Ramos (cell line): Measurements from ENCODE around the gene STAP1.
"Not testable (repeated sequence)": the region's sequence is repeated elsewhere in the genome, so short reads cannot be mapped to it uniquely, and the experiment has no call there.

Experiments used
- in situ Hi-C: fragments of 300-500 bp; cut with MboI; formaldehyde crosslinking; loops from one replicate; pipeline ENCODE4 v1.14.3; 2022; ENCODE audit warnings: low sequenced_read_pairs; ENCODE audit not compliant: unreplicated experiment

STAP1 gene, protein sequence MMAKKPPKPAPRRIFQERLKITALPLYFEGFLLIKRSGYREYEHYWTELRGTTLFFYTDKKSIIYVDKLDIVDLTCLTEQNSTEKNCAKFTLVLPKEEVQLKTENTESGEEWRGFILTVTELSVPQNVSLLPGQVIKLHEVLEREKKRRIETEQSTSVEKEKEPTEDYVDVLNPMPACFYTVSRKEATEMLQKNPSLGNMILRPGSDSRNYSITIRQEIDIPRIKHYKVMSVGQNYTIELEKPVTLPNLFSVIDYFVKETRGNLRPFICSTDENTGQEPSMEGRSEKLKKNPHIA

DNA sequence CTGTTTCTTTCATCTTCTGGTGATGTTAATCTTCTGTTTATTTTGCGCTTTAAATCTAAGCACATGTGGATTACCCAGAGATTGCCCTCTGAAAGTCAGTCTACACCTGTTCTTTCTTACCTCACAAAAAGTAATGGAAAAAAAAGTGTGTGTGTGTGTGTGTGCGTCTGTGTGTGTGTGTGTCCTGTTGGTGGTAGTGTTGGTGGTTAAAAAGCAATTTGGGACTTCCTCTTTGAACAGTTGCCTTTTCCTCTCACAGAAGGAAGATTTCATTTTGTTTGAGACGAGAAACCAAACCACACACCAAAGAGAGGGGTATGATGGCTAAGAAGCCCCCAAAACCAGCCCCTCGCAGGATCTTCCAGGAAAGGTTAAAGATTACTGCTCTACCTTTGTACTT, at the start of gene STAP1:
Gene STAP1, plus strand, starts transcription at position 235 of the 400 bp plus-strand sequence. Its CDS starts 83 bp downstream, at position 318.
- in situ Hi-C loops = loop anchor here (10.0 kb wide), 1 partner anchor 346 kb away; no protein-coding TSS in a partner anchor

- in situ Hi-C loops = no loop called here
Measured at GRCh38 chr4:67512501-67512900, 46.0 kb upstream of the STAP1 start.

DNA sequence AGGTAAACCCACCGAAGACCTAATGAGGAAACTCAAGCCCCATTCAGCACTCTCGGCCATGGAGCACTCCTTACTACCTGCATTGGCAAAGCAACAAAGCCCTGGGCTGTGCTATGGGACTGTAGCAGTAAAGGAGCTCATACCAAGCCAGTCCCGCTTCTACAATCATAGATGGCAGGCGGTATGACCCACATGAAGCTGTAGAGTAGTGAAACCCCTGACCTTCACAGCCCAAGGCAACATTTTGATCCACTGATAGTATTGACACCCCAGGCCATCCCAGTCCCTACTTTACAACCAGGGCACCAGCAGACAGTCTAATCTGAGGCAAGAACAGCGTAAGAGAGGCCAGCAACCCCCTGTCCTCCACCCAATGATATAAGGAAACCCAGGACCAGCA, 38.4 kb upstream of the STAP1 start:
- in situ Hi-C loops = no loop called here

DNA sequence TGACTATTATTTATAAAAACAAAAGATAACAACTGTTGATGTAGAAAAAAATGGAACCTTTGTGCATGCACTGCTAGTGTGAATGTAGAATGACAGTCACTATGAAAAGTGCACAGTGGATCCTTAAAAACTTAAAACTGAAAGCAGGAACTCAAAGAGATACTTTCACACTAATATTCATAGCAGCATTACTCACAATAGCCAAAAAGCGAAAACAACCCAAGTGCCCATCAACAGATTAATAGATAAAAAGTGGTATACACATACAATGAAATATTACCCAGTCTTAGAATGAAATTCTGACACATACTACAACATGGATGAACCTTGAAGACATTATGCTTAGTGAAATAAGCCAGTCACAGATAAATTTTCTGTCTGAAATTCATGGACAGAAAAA, 37.0 kb upstream of the STAP1 start:
- in situ Hi-C loops = no loop called here

DNA sequence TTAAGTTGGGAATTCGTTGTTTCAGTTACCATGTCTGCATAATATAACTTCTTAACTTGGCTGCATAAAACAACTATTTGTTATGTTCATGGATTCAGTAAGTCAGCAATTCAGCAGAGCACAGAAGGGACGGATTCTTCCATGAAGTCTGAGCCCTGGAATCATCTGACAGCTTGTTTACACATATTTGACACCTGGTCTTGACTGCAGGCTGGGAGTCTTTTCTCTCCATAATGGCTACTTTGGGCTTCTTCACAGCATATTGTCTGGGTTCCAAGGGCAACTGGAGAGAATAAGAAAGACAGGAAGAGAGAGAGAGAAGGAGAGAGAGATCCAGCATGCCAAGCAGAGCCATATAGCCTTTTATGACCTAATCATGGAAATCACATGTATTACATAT, 36.3 kb upstream of the STAP1 start:
- in situ Hi-C loops = no loop called here

DNA sequence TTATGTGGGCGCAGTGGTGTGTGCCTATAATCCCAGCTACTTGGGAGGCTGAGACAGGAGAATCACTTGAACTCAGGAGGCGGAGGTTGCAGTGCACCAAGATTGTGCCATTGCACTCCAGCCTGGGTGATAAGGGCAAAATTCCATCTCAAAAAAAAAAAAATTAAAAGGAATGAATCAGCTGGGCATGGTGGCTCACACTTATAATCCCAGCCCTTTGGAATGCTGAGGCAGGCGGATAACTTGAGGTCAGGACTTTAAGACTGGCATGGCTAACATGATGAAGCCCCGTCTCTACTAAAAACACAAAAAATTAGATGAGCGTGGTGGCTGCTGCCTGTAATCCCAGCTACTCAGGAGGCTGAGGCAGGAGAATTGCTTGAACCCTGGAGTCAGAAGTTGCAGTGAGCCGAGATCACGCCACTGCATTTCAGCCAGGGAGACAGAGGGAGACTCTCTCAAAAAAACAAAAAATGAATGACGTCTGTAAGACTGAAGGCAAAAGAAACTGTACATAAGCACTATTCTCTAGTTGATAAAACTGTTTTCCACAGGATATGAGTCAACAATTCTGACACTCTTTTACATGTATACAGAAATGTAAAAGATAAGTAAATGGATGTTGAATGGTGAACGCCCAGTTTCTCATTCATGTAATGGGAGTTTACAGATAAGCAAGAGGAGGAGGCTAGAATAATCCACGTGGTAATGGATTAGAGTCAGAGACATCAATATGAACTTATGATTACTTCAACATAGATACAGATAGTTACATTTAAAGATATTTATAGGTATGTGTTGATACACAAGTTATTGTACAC, 35.5 kb upstream of the STAP1 start:
- in situ Hi-C loops = no loop called here

DNA sequence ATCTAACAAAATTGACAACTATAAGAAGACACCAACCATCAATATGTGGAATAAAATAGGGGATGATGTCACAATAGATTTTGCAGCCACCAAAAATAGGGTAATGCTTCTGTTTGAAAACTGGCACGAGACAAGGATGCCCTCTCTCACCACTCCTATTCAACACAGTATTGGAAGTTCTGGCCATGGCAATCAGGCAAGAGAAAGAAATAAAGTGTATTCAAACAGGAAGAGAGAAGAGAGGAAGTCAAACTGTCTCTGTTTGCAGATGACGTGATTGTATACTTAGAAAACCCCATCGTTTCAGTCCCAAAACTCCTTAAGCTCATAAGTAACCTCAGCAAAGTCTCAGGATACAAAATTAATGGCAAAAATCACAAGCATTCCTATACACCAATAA, 34.4 kb upstream of the STAP1 start:
- in situ Hi-C loops = not testable (repeated sequence)

- in situ Hi-C loops = loop anchor here (25.0 kb wide), 1 partner anchor 631 kb away; no protein-coding TSS in a partner anchor
Measured at GRCh38 chr4:67531379-67531962, 27.1 kb upstream of the STAP1 start.

GRCh38 chr4:67532397-67532796, 26.1 kb upstream of the STAP1 start:
- in situ Hi-C loops = loop anchor here (25.0 kb wide), 1 partner anchor 630 kb away; no protein-coding TSS in a partner anchor

DNA sequence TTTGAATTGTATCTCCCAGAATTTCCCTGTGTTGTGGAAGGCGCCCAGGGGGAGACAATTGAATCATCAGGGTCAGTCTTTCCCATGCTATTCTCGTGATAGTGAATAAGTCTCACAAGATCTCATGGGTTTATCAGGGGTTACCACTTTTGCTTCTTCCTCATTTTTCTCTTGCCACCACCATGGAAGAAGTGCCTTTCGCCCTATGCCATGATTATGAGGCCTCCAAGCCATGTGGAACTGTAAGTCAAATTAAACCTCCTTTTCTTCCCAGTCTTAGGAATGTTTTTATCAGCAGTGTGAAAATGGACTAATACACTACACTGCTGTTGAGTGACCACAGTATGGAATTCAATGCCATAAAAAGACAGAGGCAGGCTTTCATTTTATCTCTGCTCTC, 25.4 kb upstream of the STAP1 start:
- in situ Hi-C loops = loop anchor here (25.0 kb wide), 1 partner anchor 629 kb away; no protein-coding TSS in a partner anchor

GRCh38 chr4:67535280-67535840, 23.2 kb upstream of the STAP1 start:
- in situ Hi-C loops = loop anchor here (25.0 kb wide), 1 partner anchor 627 kb away; no protein-coding TSS in a partner anchor

DNA sequence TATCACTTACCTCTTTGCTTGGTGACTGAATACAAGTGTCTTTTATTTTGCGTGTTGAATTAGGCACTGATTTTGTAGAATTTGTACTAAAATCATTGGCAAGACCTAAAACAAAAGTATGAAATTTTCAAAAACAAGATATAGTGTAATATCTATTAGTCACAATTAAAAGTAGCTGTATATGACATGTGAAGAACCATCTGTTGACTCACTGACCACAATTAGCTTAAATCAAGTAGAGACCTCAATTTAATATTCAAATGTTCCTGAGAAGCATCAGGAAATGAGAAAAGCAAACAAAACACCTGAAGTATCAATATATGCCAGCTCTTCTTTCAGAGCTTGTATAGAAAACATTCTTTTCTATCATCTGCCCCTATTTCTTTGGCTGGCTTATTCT, 18.7 kb upstream of the STAP1 start:
- in situ Hi-C loops = loop anchor here (25.0 kb wide), 1 partner anchor 622 kb away; no protein-coding TSS in a partner anchor

DNA sequence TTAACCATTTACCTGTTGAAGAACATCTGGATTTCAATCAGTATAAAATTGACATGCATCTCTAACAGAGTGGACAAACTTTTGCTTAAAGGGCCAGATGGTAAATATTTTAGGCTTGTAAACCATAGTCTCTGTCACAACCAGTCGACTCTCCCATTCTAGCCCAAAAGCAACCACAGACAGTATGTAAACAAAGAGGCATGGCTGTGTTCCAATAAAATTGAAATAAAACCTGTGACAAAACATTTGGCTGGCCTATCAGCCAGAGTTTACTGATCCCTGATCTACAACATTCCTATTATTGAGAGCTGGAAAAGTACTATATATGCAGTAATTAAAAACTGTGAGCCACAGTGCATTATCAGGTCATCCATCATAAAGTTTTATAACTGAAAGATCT, 16.5 kb upstream of the STAP1 start:
- in situ Hi-C loops = loop anchor here (25.0 kb wide), 1 partner anchor 620 kb away; no protein-coding TSS in a partner anchor

DNA sequence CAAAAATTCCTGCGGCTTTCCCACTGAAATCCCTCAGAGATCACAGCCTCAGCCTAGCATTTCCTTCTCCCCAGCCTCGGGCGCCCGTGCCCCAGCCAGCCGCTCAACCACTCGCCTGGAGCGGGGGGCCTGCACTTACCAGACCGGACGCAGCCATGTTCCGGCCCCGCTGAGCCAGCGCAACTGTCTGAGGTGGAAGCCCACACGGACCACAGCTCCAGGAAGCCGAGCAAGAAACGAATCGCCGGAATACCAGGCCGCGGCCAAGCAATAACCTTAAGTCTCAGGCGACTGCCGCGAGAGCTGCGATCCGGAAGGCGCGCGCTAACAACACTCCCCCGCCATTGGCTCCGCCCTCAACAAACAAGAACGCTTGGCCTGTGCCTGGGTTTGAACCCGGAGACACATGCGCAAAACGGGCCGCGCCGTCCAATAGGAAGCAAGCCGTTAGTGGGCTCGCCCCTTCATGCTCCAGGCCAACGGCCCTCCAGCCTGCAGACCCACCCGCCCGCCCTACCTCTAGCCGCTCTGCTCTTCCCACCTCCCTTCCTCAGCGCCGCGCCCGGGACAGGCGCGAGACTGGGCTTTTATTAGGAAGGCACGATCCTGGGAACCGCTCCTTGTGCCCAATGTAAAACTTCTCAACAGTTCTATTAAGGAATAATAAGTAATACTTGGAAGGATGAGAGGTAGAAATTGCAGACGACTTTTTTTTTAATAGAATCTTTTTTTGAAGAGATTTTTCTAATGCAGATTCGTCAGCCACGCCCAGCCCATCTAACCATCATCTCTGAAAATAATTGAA, 13.1 kb upstream of the STAP1 start, which contains the start of gene CENPC:
Gene CENPC, minus strand, starts transcription at position 305 of the 805 bp plus-strand sequence. Its CDS starts 148 bp downstream, at position 157.
- in situ Hi-C loops = loop anchor here (25.0 kb wide), 1 partner anchor 617 kb away; no protein-coding TSS in a partner anchor

DNA sequence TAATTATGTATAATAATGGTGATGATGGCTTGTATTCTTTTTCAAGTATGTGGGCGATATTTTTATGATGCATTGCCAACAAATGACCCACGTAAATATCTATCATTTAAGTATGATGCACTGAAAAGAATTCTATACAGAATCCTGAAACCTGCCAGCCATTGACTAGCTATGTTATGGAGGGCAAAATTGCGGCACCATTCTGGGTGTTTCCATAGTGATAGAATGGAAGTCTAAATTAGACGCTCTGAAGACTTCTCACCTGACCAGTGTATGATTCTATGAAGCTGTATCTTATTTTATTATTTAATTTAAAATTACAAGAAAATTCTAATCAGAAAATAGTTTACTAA, 12.5 kb upstream of the STAP1 start:
- in situ Hi-C loops = loop anchor here (25.0 kb wide), 1 partner anchor 616 kb away; no protein-coding TSS in a partner anchor

GRCh38 chr4:67546971-67547370, 11.6 kb upstream of the STAP1 start:
- in situ Hi-C loops = loop anchor here (25.0 kb wide), 1 partner anchor 615 kb away; no protein-coding TSS in a partner anchor

GRCh38 chr4:67549123-67549522, 9.4 kb upstream of the STAP1 start:
- in situ Hi-C loops = loop anchor here (25.0 kb wide), 1 partner anchor 613 kb away; no protein-coding TSS in a partner anchor

DNA sequence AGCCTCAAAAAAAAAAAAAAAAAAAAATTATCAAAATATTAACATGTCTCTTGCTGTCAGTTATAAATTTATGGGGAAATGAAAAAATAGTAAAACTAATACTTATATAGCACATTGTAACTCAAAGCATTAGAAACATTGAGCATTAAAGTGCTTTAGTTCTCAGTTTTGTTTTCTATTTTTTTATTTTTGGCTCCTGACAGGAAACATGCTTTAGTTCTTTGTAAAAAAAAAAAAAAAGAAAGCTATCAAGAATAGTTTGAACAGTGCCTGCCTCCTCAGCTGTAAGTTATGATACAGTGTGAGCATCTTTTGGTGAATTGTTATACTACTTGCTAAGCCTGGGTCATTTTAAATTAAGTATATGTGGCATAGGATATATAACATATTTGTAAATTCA, 8.1 kb upstream of the STAP1 start:
- in situ Hi-C loops = loop anchor here (10.0 kb wide), 1 partner anchor 354 kb away; no protein-coding TSS in a partner anchor

- in situ Hi-C loops = loop anchor here (10.0 kb wide), 1 partner anchor 354 kb away; no protein-coding TSS in a partner anchor
Measured at GRCh38 chr4:67550857-67551256, 7.7 kb upstream of the STAP1 start.
